ENCODE results near the gene LIN7B.

GRCh38 chr19:49111218-49111998, 2.8 kb upstream of the LIN7B start:
- TF ChIP-seq CTCF (IDR thresholded peaks at IDR 0.05) = no peak
- no peak for TF ChIP-seq POLR2AphosphoS5 (IDR thresholded peaks at IDR 0.05)
- no peak for TF ChIP-seq POLR2A (IDR thresholded peaks at IDR 0.05)
- no peak for TF ChIP-seq EP300 (IDR thresholded peaks at IDR 0.05)

Data from stomach (tissue), 4 donors.